ENCODE data around the gene OR9A2.

The OR9A2 gene

DNA sequence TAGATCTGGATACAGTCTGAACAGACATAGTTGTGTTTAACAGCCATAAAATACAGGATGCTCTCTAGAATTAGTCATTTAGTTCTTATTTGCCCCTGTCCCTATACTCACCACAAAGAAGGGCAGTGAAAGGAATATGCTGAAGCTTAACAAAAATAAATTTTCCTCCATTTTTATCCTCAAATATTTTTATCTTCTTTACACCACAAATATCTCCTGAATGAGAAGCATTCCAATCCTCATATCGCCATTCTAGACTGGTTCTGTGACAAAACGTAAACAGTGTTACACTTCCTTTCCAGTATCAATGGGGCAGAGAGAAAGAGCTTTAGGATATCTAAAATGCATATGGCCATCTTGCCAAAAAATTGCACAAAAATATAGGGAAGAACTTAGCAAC is 1.6 kb downstream of the OR9A2 start:
- TF ChIP-seq, protein P1, sequence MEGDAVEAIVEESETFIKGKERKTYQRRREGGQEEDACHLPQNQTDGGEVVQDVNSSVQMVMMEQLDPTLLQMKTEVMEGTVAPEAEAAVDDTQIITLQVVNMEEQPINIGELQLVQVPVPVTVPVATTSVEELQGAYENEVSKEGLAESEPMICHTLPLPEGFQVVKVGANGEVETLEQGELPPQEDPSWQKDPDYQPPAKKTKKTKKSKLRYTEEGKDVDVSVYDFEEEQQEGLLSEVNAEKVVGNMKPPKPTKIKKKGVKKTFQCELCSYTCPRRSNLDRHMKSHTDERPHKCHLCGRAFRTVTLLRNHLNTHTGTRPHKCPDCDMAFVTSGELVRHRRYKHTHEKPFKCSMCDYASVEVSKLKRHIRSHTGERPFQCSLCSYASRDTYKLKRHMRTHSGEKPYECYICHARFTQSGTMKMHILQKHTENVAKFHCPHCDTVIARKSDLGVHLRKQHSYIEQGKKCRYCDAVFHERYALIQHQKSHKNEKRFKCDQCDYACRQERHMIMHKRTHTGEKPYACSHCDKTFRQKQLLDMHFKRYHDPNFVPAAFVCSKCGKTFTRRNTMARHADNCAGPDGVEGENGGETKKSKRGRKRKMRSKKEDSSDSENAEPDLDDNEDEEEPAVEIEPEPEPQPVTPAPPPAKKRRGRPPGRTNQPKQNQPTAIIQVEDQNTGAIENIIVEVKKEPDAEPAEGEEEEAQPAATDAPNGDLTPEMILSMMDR (IDR thresholded peaks at IDR 0.05; ENCODE audit: insufficient read depth, missing control alignments), result no peak
- FAIRE-seq (no peak), DNase-seq (ENCODE audit: insufficient read length, low spot score) (no peak)

DNA sequence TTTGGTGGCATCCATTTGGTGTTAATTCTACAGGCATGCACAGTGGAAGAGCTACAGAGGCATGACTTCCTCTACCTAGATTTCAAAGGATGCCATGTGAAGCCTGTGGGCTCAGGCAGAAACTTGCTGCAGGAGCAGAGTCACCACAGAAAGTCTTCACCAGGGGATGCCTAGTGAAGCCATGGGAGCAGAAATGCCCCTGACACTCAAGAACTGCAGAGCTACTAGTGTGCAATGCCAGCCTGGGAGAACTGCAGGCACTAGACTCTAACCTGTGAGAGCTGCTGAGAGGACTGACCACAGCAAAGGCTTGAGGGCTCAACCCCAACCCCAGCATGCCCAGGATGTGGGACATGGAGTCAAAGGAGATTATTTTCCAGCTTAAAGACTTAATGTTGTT is 3.9 kb downstream of the OR9A2 start:
- TF ChIP-seq, protein P1 (IDR thresholded peaks at IDR 0.05; ENCODE audit: insufficient read depth, missing control alignments), result no peak
- DNase-seq (ENCODE audit: insufficient read length, low spot score) (no peak), FAIRE-seq (no peak)

DNA sequence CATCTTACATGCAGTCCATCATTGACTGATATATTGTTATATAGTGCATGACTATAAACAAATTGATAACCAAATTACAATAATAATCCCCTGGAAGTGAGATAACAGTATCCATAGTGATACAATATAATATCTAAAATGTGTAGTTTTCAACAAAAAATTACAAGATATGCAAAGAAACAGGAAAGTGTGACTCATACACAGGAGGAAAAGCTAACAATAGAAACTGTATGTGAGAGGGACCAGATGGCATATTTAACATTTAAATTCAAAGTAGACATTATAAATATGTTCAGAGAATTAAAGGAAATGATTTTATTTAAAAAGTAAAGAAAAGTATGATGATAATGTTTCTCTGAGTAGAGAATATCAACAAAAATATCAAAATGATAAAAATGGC is 8.0 kb downstream of the OR9A2 start:
- no peak for FAIRE-seq
- no peak for DNase-seq (ENCODE audit: insufficient read length, low spot score)
- TF ChIP-seq, protein P1 (IDR thresholded peaks at IDR 0.05; ENCODE audit: insufficient read depth, missing control alignments), result no peak

- no peak for FAIRE-seq
- DNase-seq (ENCODE audit: insufficient read length, low spot score), result no peak
These were observed 9.9 kb downstream of the OR9A2 start for GRCh38 chr7:143016996-143017395.

DNA sequence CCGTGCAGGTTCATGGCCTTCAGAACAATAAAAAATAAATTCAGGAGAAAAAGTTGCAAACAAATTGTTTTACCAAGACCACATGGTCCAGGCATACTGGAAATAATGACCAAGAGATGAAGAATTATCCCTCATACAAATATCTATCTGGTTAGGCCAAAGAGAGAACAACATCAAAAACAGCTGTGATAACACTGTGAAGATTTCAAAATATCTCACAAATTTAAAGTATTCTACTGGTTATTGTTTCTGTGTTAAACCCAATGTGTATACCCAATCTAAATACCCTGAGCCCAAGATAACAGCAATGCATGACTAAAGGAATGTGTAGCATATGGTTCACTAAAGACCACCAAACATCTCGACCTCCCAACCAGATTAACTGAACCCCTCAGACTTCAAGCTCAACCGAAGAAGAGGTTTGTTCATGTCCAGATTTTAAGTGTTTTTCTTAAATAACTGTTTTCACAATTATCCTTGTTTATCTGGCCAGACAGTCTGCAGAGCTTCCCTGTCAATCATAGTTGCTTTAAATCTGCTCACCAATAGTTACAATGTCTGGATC is 10.9 kb downstream of the OR9A2 start:
- TF ChIP-seq, protein P1 (IDR thresholded peaks at IDR 0.05; ENCODE audit: insufficient read depth, missing control alignments), result no peak
- FAIRE-seq (no peak), DNase-seq (ENCODE audit: insufficient read length, low spot score) (no peak)

More at GRCh38 chr7:143016996-143017395, 9.9 kb downstream of the OR9A2 start:
- TF ChIP-seq, protein P1 (IDR thresholded peaks at IDR 0.05; ENCODE audit: insufficient read depth, missing control alignments), result no peak

- DNase-seq (ENCODE audit: insufficient read length, low spot score) (no peak), FAIRE-seq (no peak)
- TF ChIP-seq, protein P1 (IDR thresholded peaks at IDR 0.05; ENCODE audit: insufficient read depth, missing control alignments), result no peak
These were observed 11.8 kb downstream of the OR9A2 start for GRCh38 chr7:143015084-143015483.

DNA sequence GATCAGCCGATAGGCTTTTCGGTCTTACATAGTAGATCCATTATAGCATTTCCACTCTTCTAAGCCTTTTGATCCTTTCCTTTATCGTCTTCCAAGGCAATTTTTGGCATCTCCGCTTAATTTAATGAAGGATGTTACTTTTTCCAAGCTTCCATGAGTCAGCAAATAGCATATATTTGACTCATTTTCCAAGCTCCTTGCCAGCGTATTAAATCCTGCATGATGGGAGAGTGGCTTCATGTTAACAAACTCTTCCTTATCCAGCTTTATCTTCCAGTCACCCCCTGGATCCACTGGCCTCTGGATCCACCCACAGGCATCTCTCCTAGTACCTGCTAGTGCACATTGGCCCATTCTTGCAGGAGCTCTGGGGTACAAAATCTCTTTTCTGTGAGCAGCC is 13.0 kb downstream of the OR9A2 start:
- FAIRE-seq (no peak), DNase-seq (ENCODE audit: insufficient read length, low spot score) (no peak)

More for the DNA sequence above, 13.0 kb downstream of the OR9A2 start:
- TF ChIP-seq, protein P1 (IDR thresholded peaks at IDR 0.05; ENCODE audit: insufficient read depth, missing control alignments), result no peak
